ENCODE data around the gene DCAKD.

The DCAKD gene

DNA sequence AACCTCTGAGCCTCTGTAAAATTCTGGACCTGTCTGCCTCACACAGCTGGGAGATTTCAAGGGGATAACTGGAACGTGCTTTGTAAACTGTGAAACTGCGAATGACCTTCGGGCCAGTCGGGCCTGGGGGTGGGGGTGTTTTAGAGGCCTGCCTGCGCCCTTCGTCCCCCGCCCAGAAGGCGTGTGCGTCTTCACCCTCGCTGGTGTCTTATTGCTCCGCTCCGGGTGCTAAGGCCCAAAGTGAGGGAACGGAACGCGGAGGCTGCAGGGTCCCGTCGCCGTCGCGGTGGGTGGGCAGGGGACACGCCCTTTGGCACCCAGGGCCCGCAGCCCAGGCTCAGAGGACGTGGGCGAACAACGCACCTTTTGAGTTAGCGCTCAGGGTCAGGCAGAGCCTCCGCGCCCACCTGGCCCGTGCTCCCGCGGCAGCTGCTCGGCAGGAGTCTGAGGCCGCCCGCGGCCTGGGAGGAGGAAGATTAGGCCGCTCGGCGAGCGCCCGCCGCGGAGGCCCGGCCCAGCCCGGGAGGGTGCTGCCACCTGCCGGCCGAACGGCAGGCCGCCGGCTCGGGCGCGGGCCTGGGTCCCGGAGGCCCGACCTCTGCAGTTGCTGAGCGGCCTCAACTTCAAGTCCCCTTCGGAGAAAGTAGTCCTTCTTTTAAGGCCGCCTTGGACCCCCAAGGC lies 29.7 kb downstream of the DCAKD start:
- TF ChIP-seq ZFP3 (CRISPR knock-in tag; IDR thresholded peaks at IDR 0.05) (0 out of 2 replicates have a peak, but pooled peaks have one; percentile 39), GLIS3 (CRISPR knock-in tag; IDR thresholded peaks at IDR 0.05) (no peak), ZNF70 (CRISPR knock-in tag; IDR thresholded peaks at IDR 0.05) (peak; percentile 7; the same call in 1 of the 2 replicates)
- TF ChIP-seq, protein P1, sequence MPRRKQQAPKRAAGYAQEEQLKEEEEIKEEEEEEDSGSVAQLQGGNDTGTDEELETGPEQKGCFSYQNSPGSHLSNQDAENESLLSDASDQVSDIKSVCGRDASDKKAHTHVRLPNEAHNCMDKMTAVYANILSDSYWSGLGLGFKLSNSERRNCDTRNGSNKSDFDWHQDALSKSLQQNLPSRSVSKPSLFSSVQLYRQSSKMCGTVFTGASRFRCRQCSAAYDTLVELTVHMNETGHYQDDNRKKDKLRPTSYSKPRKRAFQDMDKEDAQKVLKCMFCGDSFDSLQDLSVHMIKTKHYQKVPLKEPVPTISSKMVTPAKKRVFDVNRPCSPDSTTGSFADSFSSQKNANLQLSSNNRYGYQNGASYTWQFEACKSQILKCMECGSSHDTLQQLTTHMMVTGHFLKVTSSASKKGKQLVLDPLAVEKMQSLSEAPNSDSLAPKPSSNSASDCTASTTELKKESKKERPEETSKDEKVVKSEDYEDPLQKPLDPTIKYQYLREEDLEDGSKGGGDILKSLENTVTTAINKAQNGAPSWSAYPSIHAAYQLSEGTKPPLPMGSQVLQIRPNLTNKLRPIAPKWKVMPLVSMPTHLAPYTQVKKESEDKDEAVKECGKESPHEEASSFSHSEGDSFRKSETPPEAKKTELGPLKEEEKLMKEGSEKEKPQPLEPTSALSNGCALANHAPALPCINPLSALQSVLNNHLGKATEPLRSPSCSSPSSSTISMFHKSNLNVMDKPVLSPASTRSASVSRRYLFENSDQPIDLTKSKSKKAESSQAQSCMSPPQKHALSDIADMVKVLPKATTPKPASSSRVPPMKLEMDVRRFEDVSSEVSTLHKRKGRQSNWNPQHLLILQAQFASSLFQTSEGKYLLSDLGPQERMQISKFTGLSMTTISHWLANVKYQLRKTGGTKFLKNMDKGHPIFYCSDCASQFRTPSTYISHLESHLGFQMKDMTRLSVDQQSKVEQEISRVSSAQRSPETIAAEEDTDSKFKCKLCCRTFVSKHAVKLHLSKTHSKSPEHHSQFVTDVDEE (CRISPR knock-in tag; IDR thresholded peaks at IDR 0.05) = no peak
- peak; percentile 81 for ATAC-seq

DNA sequence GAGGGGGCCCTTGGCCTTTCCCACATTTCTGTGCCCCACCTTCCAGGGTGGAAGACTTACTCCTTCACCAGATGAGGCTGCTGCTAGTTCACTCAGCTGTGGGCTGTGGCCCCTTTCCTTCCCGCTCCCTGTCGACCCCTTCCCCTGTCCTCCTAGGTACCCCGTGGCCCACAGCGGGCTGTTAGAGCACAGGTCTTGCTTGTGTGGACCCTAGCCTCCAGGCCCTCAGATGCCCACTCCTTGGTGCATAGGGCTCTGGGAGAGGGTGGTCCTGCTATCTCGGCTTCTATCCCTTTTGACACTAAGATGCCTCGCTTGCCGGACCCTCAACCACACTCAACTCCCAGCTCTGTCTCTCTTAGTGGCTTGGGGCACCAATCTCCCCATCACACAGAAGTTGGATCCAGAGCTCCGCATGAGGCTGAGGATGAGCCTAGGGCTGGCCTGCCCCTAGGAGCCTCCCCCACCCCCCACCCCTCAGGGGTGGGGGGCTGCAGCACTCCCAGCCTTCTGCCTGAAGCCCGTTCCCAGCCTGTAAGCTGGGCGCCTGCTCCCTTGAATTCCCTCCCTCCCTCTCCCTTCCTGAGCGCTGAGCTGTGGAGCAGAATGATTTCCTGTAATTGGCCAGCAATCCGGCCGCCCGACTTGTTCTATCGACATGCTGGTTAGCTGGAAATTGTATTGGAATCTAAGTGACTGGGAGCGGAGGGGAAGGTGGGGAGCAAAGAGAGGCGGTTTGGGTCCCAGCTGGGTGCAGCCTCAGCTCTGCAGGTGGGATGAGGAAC lies 30.9 kb downstream of the DCAKD start:
- no peak for ATAC-seq
- no peak for TF ChIP-seq TCF4 (CRISPR knock-in tag; IDR thresholded peaks at IDR 0.05; ENCODE audit: borderline replicate concordance)
- no peak for TF ChIP-seq ZC3H10 (CRISPR knock-in tag; IDR thresholded peaks at IDR 0.05)
- TF ChIP-seq, protein P1 (CRISPR knock-in tag; IDR thresholded peaks at IDR 0.05) = no peak
- TF ChIP-seq, protein P2, sequence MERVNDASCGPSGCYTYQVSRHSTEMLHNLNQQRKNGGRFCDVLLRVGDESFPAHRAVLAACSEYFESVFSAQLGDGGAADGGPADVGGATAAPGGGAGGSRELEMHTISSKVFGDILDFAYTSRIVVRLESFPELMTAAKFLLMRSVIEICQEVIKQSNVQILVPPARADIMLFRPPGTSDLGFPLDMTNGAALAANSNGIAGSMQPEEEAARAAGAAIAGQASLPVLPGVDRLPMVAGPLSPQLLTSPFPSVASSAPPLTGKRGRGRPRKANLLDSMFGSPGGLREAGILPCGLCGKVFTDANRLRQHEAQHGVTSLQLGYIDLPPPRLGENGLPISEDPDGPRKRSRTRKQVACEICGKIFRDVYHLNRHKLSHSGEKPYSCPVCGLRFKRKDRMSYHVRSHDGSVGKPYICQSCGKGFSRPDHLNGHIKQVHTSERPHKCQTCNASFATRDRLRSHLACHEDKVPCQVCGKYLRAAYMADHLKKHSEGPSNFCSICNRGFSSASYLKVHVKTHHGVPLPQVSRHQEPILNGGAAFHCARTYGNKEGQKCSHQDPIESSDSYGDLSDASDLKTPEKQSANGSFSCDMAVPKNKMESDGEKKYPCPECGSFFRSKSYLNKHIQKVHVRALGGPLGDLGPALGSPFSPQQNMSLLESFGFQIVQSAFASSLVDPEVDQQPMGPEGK (CRISPR knock-in tag; IDR thresholded peaks at IDR 0.05; ENCODE audit: borderline replicate concordance) = no peak
- no peak for TF ChIP-seq TOX (CRISPR knock-in tag; IDR thresholded peaks at IDR 0.05; ENCODE audit: borderline replicate concordance)
- TF ChIP-seq ARNTL (CRISPR knock-in tag; IDR thresholded peaks at IDR 0.05; ENCODE audit: borderline replicate concordance, low read depth) = no peak
- no peak for TF ChIP-seq ZFP30 (CRISPR knock-in tag; IDR thresholded peaks at IDR 0.05)
- TF ChIP-seq ISL1 (CRISPR knock-in tag; IDR thresholded peaks at IDR 0.05) = no peak
- no peak for TF ChIP-seq RARB (CRISPR knock-in tag; IDR thresholded peaks at IDR 0.05)
- TF ChIP-seq CREB5 (CRISPR knock-in tag; IDR thresholded peaks at IDR 0.05; ENCODE audit: low read depth) = no peak
- TF ChIP-seq, protein P3, sequence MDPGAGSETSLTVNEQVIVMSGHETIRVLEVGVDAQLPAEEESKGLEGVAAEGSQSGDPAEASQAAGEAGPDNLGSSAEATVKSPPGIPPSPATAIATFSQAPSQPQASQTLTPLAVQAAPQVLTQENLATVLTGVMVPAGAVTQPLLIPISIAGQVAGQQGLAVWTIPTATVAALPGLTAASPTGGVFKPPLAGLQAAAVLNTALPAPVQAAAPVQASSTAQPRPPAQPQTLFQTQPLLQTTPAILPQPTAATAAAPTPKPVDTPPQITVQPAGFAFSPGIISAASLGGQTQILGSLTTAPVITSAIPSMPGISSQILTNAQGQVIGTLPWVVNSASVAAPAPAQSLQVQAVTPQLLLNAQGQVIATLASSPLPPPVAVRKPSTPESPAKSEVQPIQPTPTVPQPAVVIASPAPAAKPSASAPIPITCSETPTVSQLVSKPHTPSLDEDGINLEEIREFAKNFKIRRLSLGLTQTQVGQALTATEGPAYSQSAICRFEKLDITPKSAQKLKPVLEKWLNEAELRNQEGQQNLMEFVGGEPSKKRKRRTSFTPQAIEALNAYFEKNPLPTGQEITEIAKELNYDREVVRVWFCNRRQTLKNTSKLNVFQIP (CRISPR knock-in tag; IDR thresholded peaks at IDR 0.05; ENCODE audit: borderline replicate concordance, low read depth) = no peak
- no peak for TF ChIP-seq ZFP3 (CRISPR knock-in tag; IDR thresholded peaks at IDR 0.05)

DNA sequence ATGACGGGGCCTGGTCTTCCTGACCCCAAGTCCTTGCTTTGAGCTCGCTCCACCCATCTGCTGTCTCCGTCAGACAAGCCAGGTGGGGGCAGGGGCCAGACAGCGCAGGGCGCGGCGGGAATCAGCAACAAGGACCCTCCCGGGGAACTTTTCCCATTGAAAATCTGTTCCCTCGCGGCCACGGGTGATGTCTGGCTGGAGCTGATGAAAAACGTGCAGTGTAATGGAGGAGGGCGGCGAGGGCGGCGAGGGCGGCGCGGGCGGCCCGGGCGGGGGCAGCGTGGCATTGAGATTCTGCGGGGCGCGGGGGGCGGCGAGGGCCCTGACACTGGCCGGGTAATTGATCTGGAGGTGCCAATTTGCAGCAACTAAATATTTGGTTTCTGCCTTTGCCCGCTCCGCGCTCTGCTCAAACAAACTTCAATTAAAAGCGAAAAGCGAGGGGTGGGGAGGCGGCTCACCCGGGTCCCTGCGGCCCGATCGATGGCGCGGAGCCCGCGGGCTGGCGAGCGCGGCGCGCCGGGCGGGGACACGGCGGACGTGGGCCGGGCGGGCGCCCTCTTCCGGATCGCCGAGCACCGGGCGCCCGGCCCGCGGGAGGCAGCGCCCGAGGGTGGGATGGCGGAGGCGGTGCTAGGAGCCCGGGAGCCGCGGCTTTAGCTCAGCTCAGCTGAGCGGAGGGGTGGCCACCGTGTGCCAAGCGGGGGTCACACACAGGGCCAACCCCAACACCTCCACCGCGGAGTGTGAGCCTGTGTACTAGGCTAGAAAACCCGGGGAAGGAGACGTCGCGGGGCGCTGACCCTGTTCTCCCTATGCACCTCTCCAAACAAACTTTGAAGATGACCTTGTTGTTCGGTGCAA lies 32.4 kb downstream of the DCAKD start:
- TF ChIP-seq PPARA (CRISPR knock-in tag; IDR thresholded peaks at IDR 0.05; ENCODE audit: borderline replicate concordance) = no peak
- TF ChIP-seq ZFP30 (CRISPR knock-in tag; IDR thresholded peaks at IDR 0.05) = no peak
- TF ChIP-seq GLIS3 (CRISPR knock-in tag; IDR thresholded peaks at IDR 0.05) = peak; percentile 66; the same call in 1 of the 2 replicates
- no peak for TF ChIP-seq TCF4 (CRISPR knock-in tag; IDR thresholded peaks at IDR 0.05; ENCODE audit: borderline replicate concordance)
- TF ChIP-seq ZNF8 (CRISPR knock-in tag; IDR thresholded peaks at IDR 0.05) = no peak
- no peak for TF ChIP-seq ARNTL (CRISPR knock-in tag; IDR thresholded peaks at IDR 0.05; ENCODE audit: borderline replicate concordance, low read depth)
- peak; percentile 73 for ATAC-seq

Measured in SK-N-SH treated with all-trans-retinoic acid at 6 μM for 48 hours (cell line).